Ishikawa (cell line): ENCODE measurements around the gene LY6G5B.

Experiments
- CEBPB ChIP-seq: IDR thresholded peaks from 2 replicates; pipeline ENCODE4 v1.6.1; 2012
- EGR1 ChIP-seq: IDR thresholded peaks from 2 replicates; pipeline ENCODE4 v1.6.1; 2012
- EP300 ChIP-seq: IDR thresholded peaks from 2 replicates; pipeline ENCODE4 v1.6.1; 2012; ENCODE audit warnings: borderline replicate concordance
- FOXM1 ChIP-seq: IDR thresholded peaks from 2 replicates; pipeline ENCODE4 v1.6.1; 2012; ENCODE audit warnings: low read depth, borderline replicate concordance
- NFIC ChIP-seq: IDR thresholded peaks from 2 replicates; pipeline ENCODE4 v1.6.1; 2012
- RAD21 ChIP-seq: IDR thresholded peaks from 2 replicates; pipeline ENCODE4 v1.6.1; 2012; ENCODE audit warnings: low read depth
- TAF1 ChIP-seq: IDR thresholded peaks from 2 replicates; pipeline ENCODE4 v1.6.1; 2012; ENCODE audit warnings: low read depth, mild to moderate bottlenecking
- TCF12 ChIP-seq: IDR thresholded peaks from 2 replicates; pipeline ENCODE4 v1.6.1; 2012; ENCODE audit warnings: low read depth
- TEAD4 ChIP-seq: IDR thresholded peaks from 2 replicates; pipeline ENCODE4 v1.6.1; 2012
- YY1 ChIP-seq: IDR thresholded peaks from 2 replicates; pipeline ENCODE4 v1.6.1; 2012; ENCODE audit warnings: low read depth
- ZBTB7A ChIP-seq: IDR thresholded peaks from 2 replicates; pipeline ENCODE4 v1.6.1; 2012; ENCODE audit warnings: low read depth
- TF ChIP-seq, protein P1 (sequence below): IDR thresholded peaks from 2 replicates; pipeline ENCODE4 v1.6.1; 2012; ENCODE audit warnings: low read depth, mild to moderate bottlenecking
- TF ChIP-seq, protein P2 (sequence below): IDR thresholded peaks from 2 replicates; pipeline ENCODE4 v1.6.1; 2012
- TF ChIP-seq, protein P3 (sequence below): IDR thresholded peaks from 2 replicates; pipeline ENCODE4 v1.6.1; 2012

DNA sequence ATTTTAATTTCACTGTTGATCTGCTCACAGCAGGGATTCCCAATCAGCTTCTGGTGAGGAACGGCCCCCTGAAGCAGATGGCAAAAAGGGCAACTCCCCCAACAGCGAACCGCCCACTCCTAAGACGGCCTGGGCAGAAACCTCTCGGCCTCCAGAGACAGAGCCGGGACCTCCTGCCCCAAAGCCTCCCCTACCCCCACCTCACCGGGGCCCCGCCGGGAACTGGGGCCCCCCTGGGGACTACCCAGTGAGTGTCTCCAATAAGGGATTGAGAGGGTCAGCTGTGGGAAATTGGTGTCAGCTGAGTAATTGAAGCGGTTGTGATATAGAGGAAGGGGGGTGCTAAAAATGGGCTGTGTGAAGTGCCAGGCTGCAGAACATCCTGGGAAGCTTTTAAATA, 42.8 kb upstream of the LY6G5B start:
- TF ChIP-seq TCF12 (no peak), YY1 (no peak), TAF1 (no peak), ZBTB7A (no peak), CEBPB (no peak), EP300 (no peak), TEAD4 (no peak), EGR1 (no peak), RAD21 (no peak), FOXM1 (no peak), NFIC (no peak)
- TF ChIP-seq, protein P1, sequence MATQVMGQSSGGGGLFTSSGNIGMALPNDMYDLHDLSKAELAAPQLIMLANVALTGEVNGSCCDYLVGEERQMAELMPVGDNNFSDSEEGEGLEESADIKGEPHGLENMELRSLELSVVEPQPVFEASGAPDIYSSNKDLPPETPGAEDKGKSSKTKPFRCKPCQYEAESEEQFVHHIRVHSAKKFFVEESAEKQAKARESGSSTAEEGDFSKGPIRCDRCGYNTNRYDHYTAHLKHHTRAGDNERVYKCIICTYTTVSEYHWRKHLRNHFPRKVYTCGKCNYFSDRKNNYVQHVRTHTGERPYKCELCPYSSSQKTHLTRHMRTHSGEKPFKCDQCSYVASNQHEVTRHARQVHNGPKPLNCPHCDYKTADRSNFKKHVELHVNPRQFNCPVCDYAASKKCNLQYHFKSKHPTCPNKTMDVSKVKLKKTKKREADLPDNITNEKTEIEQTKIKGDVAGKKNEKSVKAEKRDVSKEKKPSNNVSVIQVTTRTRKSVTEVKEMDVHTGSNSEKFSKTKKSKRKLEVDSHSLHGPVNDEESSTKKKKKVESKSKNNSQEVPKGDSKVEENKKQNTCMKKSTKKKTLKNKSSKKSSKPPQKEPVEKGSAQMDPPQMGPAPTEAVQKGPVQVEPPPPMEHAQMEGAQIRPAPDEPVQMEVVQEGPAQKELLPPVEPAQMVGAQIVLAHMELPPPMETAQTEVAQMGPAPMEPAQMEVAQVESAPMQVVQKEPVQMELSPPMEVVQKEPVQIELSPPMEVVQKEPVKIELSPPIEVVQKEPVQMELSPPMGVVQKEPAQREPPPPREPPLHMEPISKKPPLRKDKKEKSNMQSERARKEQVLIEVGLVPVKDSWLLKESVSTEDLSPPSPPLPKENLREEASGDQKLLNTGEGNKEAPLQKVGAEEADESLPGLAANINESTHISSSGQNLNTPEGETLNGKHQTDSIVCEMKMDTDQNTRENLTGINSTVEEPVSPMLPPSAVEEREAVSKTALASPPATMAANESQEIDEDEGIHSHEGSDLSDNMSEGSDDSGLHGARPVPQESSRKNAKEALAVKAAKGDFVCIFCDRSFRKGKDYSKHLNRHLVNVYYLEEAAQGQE = no peak
- TF ChIP-seq, protein P2, sequence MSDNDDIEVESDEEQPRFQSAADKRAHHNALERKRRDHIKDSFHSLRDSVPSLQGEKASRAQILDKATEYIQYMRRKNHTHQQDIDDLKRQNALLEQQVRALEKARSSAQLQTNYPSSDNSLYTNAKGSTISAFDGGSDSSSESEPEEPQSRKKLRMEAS = no peak
- TF ChIP-seq, protein P3, sequence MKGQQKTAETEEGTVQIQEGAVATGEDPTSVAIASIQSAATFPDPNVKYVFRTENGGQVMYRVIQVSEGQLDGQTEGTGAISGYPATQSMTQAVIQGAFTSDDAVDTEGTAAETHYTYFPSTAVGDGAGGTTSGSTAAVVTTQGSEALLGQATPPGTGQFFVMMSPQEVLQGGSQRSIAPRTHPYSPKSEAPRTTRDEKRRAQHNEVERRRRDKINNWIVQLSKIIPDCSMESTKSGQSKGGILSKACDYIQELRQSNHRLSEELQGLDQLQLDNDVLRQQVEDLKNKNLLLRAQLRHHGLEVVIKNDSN = no peak
